ENCODE measurements around the gene KCNQ1.

DNA sequence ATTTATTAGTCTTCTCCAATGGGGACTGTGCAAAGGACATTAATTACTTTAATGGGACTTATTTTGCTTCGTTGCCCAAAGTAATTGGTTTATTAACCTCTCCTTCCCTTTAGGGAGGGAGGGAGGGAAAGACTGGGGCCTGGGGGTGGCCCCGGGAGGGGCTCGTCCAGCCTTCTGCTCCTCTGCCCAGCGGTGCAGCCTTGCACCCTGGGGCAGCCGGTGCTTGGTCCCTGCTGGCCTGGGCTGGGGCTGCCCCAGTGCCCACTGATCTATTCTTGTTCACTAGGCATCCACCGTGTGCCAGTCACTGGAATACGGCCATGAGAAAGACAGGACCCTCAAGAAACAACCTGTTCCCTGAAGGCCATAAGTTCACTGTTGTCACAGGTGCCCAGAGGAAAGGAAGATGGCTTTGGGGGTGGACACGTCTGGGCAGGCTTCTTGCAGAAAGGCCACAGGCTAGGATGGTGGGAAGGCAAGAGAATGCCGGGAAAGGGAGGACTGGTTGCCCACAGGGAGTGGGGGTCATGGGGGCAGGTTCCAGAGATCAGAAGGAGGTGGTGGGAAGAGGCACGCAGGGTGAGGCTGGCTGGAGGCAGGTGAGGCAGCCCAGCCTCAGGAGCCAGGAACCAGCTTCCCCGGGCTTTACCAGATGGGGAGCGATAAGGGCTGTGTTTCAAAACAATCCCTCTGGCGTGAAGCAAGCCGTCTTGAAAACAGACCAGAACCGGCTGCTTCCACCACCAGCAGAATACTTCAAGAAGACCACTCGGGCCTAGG, 302.6 kb downstream of the KCNQ1 start:
- TF ChIP-seq POLR2AphosphoS5 (IDR thresholded peaks at IDR 0.05; ENCODE audit: insufficient read depth in 1 of 2, low read depth in 1 of 2), result no peak
- TF ChIP-seq, protein P1, sequence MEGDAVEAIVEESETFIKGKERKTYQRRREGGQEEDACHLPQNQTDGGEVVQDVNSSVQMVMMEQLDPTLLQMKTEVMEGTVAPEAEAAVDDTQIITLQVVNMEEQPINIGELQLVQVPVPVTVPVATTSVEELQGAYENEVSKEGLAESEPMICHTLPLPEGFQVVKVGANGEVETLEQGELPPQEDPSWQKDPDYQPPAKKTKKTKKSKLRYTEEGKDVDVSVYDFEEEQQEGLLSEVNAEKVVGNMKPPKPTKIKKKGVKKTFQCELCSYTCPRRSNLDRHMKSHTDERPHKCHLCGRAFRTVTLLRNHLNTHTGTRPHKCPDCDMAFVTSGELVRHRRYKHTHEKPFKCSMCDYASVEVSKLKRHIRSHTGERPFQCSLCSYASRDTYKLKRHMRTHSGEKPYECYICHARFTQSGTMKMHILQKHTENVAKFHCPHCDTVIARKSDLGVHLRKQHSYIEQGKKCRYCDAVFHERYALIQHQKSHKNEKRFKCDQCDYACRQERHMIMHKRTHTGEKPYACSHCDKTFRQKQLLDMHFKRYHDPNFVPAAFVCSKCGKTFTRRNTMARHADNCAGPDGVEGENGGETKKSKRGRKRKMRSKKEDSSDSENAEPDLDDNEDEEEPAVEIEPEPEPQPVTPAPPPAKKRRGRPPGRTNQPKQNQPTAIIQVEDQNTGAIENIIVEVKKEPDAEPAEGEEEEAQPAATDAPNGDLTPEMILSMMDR (IDR thresholded peaks at IDR 0.05), result no peak
